Measurements from ENCODE around the gene ARL15. TPM values are rescaled to one million over a fixed set of nuclear protein-coding genes. Genes with fewer than 3 reads are reported as not detected.
"Not testable (repeated sequence)": the region's sequence is repeated elsewhere in the genome, so short reads cannot be mapped to it uniquely, and the experiment has no call there.

Gene ARL15
- polyA plus RNA-seq, 3 donors from 2014 or later: 15.0 to 20.3 (median 16.2) TPM

DNA sequence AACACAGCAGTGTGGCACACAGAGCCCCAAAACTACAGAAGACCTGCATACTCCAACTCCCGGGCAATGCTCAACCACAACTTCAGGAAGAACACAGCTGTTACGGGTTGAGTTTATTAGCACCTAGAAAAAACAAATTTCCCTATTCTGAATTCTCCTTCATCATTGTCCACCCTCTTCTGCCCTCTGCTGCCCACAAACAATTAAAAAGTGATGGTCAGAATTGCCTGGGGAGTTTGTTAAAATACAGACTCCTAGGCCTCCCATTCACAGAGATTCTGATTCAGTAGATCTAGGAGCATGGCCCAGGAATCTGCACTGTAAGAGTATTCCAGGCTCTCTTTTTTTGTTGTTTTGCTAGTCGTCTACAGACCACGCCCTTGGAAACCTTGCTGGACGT, 439.3 kb downstream of the ARL15 start:
- no peak for DNase-seq
- peaks cover 0 to 4% (median 3%) of the 10 kb centered on the region in 3 donors for H3K27me3 Mint-ChIP-seq (ENCODE audit: low read depth in 3 of 3)
- H3K4me1 Mint-ChIP-seq: no peaks in the 10 kb centered on the region
- H3K36me3 Mint-ChIP-seq: no peaks in the 10 kb centered on the region
- H3K4me3 Mint-ChIP-seq: no peak overlapping the region
- H3K9me3 Mint-ChIP-seq: peaks cover 0 to 4% (median 0%) of the 10 kb centered on the region in 6 donors
- H3K27ac Mint-ChIP-seq: no peak overlapping the region

DNA sequence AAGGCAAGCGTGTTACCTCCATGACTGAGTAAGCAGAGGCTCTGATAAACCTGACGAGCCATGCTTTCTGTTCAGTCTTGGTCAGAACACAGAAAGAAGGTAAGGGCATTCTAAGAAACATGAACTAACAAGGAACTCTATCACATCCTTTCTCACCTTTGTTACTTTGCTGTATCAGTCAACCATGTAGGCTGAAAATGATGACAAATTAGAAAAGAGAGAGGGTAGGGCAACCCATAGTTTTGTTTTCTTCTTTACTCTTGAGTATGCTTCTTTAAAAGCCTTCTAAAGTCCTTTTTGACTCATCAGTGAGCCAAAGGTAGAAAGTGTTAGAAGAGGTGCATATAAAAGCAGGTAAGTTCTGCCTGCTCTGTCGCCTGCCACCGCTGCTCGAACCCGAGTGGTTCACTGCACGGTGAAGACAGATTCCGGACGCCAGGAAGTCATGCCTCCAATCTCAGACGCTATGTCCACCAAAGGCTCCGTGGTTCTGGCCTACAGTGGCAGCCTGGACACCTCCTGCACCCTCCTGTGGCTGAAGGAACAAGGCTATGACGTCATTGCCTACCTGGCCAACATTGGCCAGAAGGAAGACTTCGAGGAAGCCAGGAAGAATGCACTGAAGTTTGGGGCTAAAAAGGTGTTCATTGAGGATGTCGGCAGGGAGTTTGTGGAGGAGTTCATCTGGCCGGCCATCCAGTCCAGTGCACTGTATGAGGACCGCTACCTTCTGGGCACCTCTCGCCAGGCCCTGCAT, 451.5 kb downstream of the ARL15 start:
- Mint-ChIP-seq H3K27me3 (ENCODE audit: low read depth in 3 of 3) (peaks cover 0 to 4% (median 3%) of the 10 kb centered on the region in 3 donors), H3K36me3 (peaks cover 0 to 4% (median 0%) of the 10 kb centered on the region in 3 donors), H3K27ac (no peak overlapping the region), H3K4me3 (no peak overlapping the region), H3K9me3 (peaks cover 3 to 14% (median 7%) of the 10 kb centered on the region in 6 donors), H3K4me1 (no peaks in the 10 kb centered on the region)
- no peak for DNase-seq

DNA sequence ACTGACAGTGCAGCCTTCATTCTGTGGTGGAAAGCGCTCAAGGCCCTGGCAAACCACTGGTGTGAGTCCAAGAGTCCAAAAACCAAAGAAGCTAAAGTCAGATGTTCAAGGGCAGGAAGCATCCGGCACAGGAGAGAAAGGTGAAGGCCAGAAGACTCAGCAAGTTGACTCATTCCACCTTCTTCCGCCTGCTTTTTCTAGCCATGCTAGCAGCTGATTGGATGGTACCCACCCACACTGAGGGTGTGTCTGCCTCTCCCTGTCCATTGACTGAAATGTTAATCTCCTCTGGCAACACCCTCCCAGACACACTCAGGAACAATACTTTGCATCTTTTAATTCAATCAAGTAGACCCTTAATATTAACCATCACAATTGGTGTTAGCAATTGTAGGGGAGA, 453.9 kb downstream of the ARL15 start:
- Mint-ChIP-seq H3K27ac (no peak overlapping the region), H3K4me3 (no peak overlapping the region), H3K36me3 (peaks cover 0 to 4% (median 0%) of the 10 kb centered on the region in 3 donors), H3K27me3 (ENCODE audit: low read depth in 3 of 3) (peaks cover 3 to 4% (median 4%) of the 10 kb centered on the region in 3 donors), H3K4me1 (no peaks in the 10 kb centered on the region), H3K9me3 (peaks cover 5 to 24% (median 8%) of the 10 kb centered on the region in 6 donors)
- DNase-seq: no peak

DNA sequence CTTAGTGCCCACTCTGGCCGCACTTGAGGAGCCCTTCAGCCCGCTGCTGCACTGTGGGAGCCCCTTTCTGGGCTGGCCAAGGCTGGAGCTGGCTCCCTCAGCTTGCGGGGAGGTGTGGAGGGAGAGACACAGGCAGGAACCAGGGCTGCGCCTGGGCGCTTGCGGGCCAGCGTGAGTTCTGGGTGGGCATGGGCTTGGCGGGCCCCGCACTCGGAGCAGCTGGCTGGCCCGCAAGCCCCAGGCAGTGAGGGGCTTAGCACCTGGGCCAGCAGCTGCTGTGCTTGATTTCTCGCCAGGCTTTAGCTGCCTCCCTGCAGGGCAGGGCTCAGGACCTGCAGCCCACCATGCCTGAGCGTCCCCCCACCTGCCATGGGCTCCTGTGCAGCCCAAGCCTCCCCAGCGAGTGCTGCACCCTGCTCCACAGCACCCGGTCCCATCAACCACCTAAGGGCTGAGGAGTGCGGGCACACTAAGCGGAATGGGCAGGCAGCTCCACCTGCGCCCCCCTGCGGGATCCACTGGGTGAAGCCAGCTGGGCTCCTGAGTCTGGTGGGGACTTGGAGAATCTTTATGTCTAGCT, 473.4 kb downstream of the ARL15 start:
- H3K4me1 Mint-ChIP-seq; H3K27ac Mint-ChIP-seq; H3K36me3 Mint-ChIP-seq; H3K4me3 Mint-ChIP-seq; H3K27me3 Mint-ChIP-seq (ENCODE audit: low read depth in 3 of 3); DNase-seq: not testable (repeated sequence)
- H3K9me3 Mint-ChIP-seq: peaks cover 0 to 23% (median 7%) of the 10 kb centered on the region in 6 donors

DNA sequence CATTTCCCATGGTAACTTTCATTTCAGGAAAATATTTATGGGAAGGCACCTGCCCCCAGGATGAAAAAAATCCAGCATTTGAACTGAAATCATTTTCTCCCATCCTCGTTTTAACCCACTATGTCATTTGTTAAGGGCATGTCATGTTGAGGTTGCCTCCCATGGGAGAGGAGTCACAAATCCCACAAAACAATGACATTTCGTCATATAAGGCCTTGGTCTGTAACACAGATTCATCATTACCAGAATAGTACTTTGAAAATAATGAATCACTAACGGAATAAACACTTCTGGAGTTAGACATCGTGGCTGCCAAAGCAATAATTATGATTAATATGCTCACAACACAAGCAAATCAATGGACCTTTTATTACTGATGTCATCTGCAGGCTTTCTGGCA, 475.9 kb downstream of the ARL15 start:
- H3K4me1 Mint-ChIP-seq: no peaks in the 10 kb centered on the region
- no peak overlapping the region for H3K27ac Mint-ChIP-seq
- H3K36me3 Mint-ChIP-seq: peaks cover 0 to 4% (median 0%) of the 10 kb centered on the region in 3 donors
- H3K27me3 Mint-ChIP-seq (ENCODE audit: low read depth in 3 of 3): peaks cover 0 to 1% (median 0%) of the 10 kb centered on the region in 3 donors
- peaks cover 0 to 11% (median 3%) of the 10 kb centered on the region in 6 donors for H3K9me3 Mint-ChIP-seq
- no peak for DNase-seq
- H3K4me3 Mint-ChIP-seq: no peak overlapping the region

Other genes starting within 250 kb of the ARL15 start
- not detected for gene HSPB3, start 145.1 kb upstream of the ARL15 start, polyA plus RNA-seq
- gene SNX18, start 207.2 kb upstream of the ARL15 start, polyA plus RNA-seq: 10 to 100 TPM in 1 of 3 donors, 1 to 10 TPM in 2; 1.5 to 10.2 (median 6.0) TPM

All from immature natural killer cell (primary cell).